ENCODE data around the gene CX3CL1. TPM values are rescaled to one million over a fixed set of nuclear protein-coding genes. Genes with fewer than 3 reads are reported as not detected.

Gene CX3CL1
- total and polyA plus RNA-seq, 2 of the 4 experiments (the other 2 are of a cell fraction), result 0.18 to 0.77 TPM

DNA sequence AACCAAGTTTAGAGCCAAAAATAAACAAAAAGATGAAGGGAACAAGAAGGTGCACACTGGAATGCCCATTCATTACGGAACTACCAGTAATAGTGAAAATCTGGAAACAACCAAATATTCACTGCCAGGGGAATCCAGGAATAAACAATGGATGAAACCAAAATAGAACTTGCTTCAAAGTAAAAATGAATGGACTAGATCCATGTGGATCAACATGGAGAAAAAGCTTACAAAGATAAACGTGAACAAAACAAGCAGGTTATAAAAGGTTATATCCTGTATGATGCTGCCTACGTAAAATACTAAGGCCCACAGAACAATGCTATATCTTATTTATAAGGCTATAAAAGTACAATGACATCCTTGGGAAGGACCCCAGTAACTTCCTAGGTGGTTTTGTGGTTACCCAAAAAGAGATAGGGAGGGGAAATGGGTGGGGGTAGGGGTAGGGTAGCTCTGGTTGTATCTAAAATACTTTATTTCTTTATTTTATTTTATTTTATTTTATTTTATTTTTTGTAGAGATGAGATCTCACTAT lies 26.6 kb upstream of the CX3CL1 start:
- H3K4me3 ChIP-seq (ENCODE audit: insufficient read depth, low read depth, low read length), result no peak overlapping the region
- no peak for DNase-seq
- no peak overlapping the region for H2BK120ac ChIP-seq (ENCODE audit: low read depth, low read length)
- peaks cover 7% of the 10 kb centered on the region for H3K9me1 ChIP-seq (ENCODE audit: insufficient read depth, low read length)
- H2AK9ac ChIP-seq (replicated peaks; ENCODE audit: low read depth, low read length, poor library complexity), result no peak overlapping the region
- peaks cover 51% of the 10 kb centered on the region for H3K27me3 ChIP-seq (ENCODE audit: control insufficient read depth, insufficient read depth, low read length)
- H2AFZ ChIP-seq (replicated peaks; ENCODE audit: low read length, poor library complexity), result no peak overlapping the region
- peaks cover 15% of the 10 kb centered on the region; the same call in 1 of the 2 replicates for H4K20me1 ChIP-seq (ENCODE audit: insufficient read depth, low read length)
- no peak overlapping the region for H3K9ac ChIP-seq (ENCODE audit: low read depth, low read length)
- ChIA-PET CTCF (no interaction called here), POLR2A (ENCODE audit: unreplicated experiment) (no interaction called here)
- H3K23ac ChIP-seq (ENCODE audit: low read depth, low read length), result no peak overlapping the region
- no peak overlapping the region for H4K8ac ChIP-seq (ENCODE audit: low read depth in 2 of 2, low read length in 2 of 2)
- intact Hi-C loops (cut with micrococcal nuclease) (no loop called here), dilution Hi-C loops (cut with HindIII; ENCODE audit: low sequenced_read_pairs, unreplicated experiment) (no loop called here), in situ Hi-C loops (cut with MboI; ENCODE audit: low sequenced_read_pairs) (no loop called here)
- H3K14ac ChIP-seq (replicated peaks; ENCODE audit: low read depth, low read length), result no peak overlapping the region
- no peak overlapping the region for H2AK5ac ChIP-seq (ENCODE audit: low read depth, low read length)
- no TSS peak for BruUV-seq (replicated peaks)
- H3K36me3 ChIP-seq (ENCODE audit: control insufficient read depth, insufficient read depth, low read length), result no peaks in the 10 kb centered on the region
- H2BK15ac ChIP-seq (ENCODE audit: low read depth, low read length), result no peak overlapping the region
- H4K91ac ChIP-seq (ENCODE audit: insufficient read depth, low read depth, low read length), result no peak overlapping the region
- ATAC-seq (ENCODE audit: low read depth), result no peak
- TF ChIP-seq BHLHE40 (IDR thresholded peaks at IDR 0.05; ENCODE audit: low read depth, low read length), result no peak
- no peak for TF ChIP-seq RFX5 (IDR thresholded peaks at IDR 0.05; ENCODE audit: low read depth, low read length)
- TF ChIP-seq, protein P1, sequence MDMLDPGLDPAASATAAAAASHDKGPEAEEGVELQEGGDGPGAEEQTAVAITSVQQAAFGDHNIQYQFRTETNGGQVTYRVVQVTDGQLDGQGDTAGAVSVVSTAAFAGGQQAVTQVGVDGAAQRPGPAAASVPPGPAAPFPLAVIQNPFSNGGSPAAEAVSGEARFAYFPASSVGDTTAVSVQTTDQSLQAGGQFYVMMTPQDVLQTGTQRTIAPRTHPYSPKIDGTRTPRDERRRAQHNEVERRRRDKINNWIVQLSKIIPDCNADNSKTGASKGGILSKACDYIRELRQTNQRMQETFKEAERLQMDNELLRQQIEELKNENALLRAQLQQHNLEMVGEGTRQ (IDR thresholded peaks at IDR 0.05; ENCODE audit: low read depth, low read length), result no peak
- TF ChIP-seq CEBPB (IDR thresholded peaks at IDR 0.05; ENCODE audit: low read depth, low read length), result no peak
- no peak for TF ChIP-seq SMC3 (IDR thresholded peaks at IDR 0.05; ENCODE audit: low read depth, low read length)
- no peak for TF ChIP-seq ELK1 (IDR thresholded peaks at IDR 0.05; ENCODE audit: borderline replicate concordance, low read depth, low read length)
- peaks cover 6% of the 10 kb centered on the region for H3K4me1 ChIP-seq (ENCODE audit: control insufficient read depth, insufficient read depth, low read length)
- H2BK5ac ChIP-seq (ENCODE audit: low read depth, low read length, poor library complexity, severe bottlenecking), result no peak overlapping the region
- no peak overlapping the region for H3K4me2 ChIP-seq (ENCODE audit: low read depth, low read length)
- H3K56ac ChIP-seq (ENCODE audit: extremely low read depth, insufficient read depth, low read length), result no peak overlapping the region
- H4K5ac ChIP-seq (ENCODE audit: low read depth, low read length), result no peak overlapping the region
- no peaks in the 10 kb centered on the region for H3K79me1 ChIP-seq (ENCODE audit: low read depth in 1 of 2, low read length in 2 of 2)
- peaks cover 4% of the 10 kb centered on the region; the same call in 1 of the 2 replicates for H3K9me3 ChIP-seq (ENCODE audit: control insufficient read depth, insufficient read depth, low read length)
- no CpG with 5 or more reads among the region's 3 CpGs for WGBS, 2 experiments (ENCODE audit: extremely low coverage in 2 of 2, insufficient read length in 1 of 2)
- H3K18ac ChIP-seq (ENCODE audit: low read depth, low read length), result no peak overlapping the region
- no peak overlapping the region for H3K27ac ChIP-seq (ENCODE audit: insufficient read depth, low read length)
- H2BK20ac ChIP-seq (ENCODE audit: low read depth, low read length), result no peak overlapping the region
- H3K4ac ChIP-seq (ENCODE audit: low read depth, low read length), result no peak overlapping the region
